WERI-Rb-1 (cell line): ENCODE measurements around the gene FBXL17.

Experiments
- DNase-seq: peaks from one replicate; pipeline ENCODE4 v3.0.0-alpha.2; 2020
- H3K27ac ChIP-seq: fragments of 250-450 bp; sonication (Bioruptor Pico); 2 replicates; pipeline ENCODE4 v1.5.1; 2020; ENCODE audit warnings: mild to moderate bottlenecking, moderate library complexity
- H3K27me3 ChIP-seq: fragments of 250-450 bp; sonication (Bioruptor Pico); 2 replicates; pipeline ENCODE4 v1.5.1; 2021; ENCODE audit warnings: mild to moderate bottlenecking, low read depth, moderate library complexity; ENCODE audit not compliant: insufficient read depth, severe bottlenecking
- H3K36me3 ChIP-seq: fragments of 250-450 bp; sonication (Bioruptor Pico); 2 replicates; pipeline ENCODE4 v1.5.1; 2020; ENCODE audit warnings: mild to moderate bottlenecking, moderate library complexity
- H3K4me3 ChIP-seq: 2 replicates; pipeline ENCODE4 v1.5.1; 2011; ENCODE audit warnings: low read depth, mild to moderate bottlenecking, control low read depth, low read length
- H3K9me3 ChIP-seq: fragments of 250-450 bp; sonication (Bioruptor Pico); 2 replicates; pipeline ENCODE4 v1.5.1; 2021; ENCODE audit warnings: mild to moderate bottlenecking, moderate library complexity; ENCODE audit not compliant: severe bottlenecking
- TF ChIP-seq, protein P1 (sequence below): IDR thresholded peaks from 2 replicates; pipeline ENCODE4 v1.5.1; 2011; ENCODE audit warnings: low read depth, mild to moderate bottlenecking, control low read depth, inconsistent platforms, low read length

The FBXL17 gene

DNA sequence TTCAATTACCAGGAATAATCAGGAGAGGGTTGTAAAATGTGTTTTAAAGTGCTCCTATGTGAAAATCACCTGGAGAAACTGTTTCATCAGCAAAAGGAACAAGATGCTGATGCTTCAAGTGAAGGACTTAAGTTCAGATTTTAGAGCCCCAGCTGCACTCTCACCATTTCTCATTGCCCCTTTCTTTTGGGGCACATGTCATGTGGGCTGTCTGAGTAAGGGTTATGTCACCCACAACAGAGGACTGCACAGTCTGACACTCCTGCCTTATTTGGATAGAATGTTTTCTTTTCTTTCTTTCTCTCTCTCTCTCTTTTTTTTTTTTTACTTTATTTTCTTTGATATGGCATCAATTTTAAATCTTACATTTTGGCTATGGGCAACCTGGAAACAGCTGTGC lies 507.1 kb downstream of the FBXL17 start:
- H3K9me3 ChIP-seq = no peaks in the 10 kb centered on the region
- no peaks in the 10 kb centered on the region for H3K36me3 ChIP-seq
- H3K27ac ChIP-seq = no peak overlapping the region
- no peaks in the 10 kb centered on the region for H3K27me3 ChIP-seq
- TF ChIP-seq, protein P1, sequence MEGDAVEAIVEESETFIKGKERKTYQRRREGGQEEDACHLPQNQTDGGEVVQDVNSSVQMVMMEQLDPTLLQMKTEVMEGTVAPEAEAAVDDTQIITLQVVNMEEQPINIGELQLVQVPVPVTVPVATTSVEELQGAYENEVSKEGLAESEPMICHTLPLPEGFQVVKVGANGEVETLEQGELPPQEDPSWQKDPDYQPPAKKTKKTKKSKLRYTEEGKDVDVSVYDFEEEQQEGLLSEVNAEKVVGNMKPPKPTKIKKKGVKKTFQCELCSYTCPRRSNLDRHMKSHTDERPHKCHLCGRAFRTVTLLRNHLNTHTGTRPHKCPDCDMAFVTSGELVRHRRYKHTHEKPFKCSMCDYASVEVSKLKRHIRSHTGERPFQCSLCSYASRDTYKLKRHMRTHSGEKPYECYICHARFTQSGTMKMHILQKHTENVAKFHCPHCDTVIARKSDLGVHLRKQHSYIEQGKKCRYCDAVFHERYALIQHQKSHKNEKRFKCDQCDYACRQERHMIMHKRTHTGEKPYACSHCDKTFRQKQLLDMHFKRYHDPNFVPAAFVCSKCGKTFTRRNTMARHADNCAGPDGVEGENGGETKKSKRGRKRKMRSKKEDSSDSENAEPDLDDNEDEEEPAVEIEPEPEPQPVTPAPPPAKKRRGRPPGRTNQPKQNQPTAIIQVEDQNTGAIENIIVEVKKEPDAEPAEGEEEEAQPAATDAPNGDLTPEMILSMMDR = no peak
- DNase-seq = no peak
- no peak overlapping the region for H3K4me3 ChIP-seq

DNA sequence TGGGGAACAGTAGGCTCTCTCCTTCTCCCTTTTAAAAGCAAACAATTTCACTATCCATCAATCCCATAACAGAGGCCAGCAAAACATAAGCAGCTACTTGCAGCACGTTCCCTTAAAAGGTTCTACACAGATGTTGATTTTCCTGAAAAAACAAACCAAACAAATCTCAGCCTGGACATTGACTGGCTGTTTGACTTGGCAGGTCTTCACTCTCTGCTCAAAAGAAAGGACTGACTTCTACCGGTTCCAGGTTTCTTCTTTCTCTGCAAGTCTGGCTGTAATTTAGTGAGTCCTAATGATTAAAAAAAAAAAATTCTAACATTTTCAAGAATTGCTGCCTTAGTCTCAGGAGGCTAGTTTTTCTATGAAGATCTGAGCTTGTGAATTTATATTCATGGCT lies 508.0 kb downstream of the FBXL17 start:
- DNase-seq = no peak
- Histone ChIP-seq H3K27ac (no peak overlapping the region), H3K4me3 (no peak overlapping the region), H3K36me3 (no peaks in the 10 kb centered on the region), H3K9me3 (no peaks in the 10 kb centered on the region), H3K27me3 (no peaks in the 10 kb centered on the region)
- TF ChIP-seq, protein P1 = no peak

DNA sequence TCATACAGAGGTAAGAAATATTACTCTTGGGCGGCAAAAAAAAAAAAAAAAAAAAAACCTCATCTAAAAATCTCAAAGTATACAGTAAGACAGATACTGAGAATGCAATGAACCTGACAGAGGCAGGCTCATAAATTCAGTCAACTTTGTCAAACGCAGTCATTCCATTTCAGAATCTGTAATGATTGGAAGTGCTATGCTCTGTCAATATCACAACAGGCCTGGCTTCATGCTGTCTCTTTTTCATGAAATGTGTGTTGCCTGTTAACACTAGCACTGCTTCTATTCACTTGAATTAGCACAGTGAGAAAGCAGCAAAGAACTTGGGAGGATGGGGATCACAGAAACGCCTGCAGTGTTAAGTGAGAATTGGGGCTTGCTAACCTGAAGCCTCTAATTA lies 510.9 kb downstream of the FBXL17 start:
- H3K4me3 ChIP-seq = no peak overlapping the region
- H3K27me3 ChIP-seq = no peaks in the 10 kb centered on the region
- H3K36me3 ChIP-seq = no peaks in the 10 kb centered on the region
- no peaks in the 10 kb centered on the region for H3K9me3 ChIP-seq
- no peak overlapping the region for H3K27ac ChIP-seq
- TF ChIP-seq, protein P1 = no peak
- DNase-seq = no peak

DNA sequence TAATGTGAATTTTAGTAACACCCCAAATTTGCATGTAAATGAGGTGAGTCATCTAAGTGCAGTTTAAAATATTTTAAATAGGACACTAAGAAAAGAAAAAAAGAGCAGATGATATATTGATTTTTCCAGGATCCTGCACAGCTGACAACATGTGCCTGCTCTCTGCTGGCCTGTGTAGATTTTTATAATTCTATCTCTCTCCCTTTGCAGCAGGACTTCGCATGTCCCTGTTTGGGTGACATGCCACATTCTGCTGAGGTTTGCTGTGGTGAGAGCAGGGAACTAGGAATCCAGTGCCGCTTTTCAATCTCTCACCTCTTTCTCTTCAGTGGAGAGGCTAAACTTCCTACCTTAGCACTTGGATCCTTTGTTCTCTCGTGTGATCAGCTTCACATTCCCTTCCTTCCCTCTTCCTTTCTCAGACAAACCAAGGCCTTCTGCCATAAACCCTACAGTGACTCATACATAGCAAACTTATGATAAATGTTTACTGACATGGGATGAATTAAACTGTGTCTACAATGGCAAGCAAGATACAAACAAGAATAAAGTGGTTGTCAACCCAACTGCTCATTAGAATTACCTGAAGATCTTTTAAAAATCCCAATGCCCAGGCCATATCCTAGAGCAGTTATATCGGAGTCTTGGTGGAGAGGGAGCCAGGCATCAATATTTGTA lies 512.3 kb downstream of the FBXL17 start:
- TF ChIP-seq, protein P1 = no peak
- Histone ChIP-seq H3K4me3 (no peak overlapping the region), H3K27me3 (no peaks in the 10 kb centered on the region), H3K36me3 (no peaks in the 10 kb centered on the region), H3K9me3 (no peaks in the 10 kb centered on the region), H3K27ac (no peak overlapping the region)
- no peak for DNase-seq

DNA sequence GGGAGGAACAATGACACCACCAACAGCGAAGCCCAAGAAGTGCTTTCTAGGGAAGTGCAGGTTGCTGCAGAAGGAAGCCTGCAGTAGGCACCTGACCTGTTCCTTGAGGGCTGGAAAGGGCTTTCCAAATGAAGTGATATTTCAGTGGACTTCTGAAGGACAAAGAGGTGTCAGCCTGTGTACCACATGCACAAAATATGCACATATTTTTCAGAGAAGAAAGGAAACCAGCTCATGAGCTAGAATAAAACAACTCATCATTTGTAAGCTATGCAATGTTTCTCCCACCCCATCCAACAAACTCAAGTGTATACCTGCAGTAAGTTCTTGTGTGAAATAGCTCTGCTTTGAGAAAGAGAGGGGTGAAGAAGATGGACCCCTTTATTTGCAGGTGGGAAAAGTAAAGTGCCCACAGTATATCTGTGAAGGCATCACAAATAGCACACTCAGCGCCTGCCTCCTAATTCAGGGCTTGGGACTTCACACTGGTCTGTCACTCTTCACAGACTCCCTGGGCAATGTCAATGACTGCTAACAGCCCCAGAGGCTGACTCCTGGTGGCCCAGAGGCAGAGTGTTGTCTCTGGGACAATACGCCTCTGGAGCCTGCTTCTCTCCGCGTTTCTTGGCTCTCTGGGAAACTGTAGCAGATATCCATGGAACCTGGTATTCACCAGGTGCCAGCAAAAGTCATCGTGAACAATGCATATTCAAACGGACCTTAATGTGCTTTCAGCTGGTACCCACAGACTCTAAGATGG lies 513.1 kb downstream of the FBXL17 start:
- no peak overlapping the region for H3K27ac ChIP-seq
- no peaks in the 10 kb centered on the region for H3K27me3 ChIP-seq
- no peak overlapping the region for H3K4me3 ChIP-seq
- H3K36me3 ChIP-seq = no peaks in the 10 kb centered on the region
- H3K9me3 ChIP-seq = no peaks in the 10 kb centered on the region
- TF ChIP-seq, protein P1 = no peak
- no peak for DNase-seq
